Metanephros (tissue), 2 donors: ENCODE measurements around the gene FOXP2. TPM values are rescaled to one million over a fixed set of nuclear protein-coding genes. Genes with fewer than 3 reads are reported as not detected.

Source experiments
- small RNA-seq: library from RNA; depleted of rRNA; stranded (forward); fragments of <200 nt; gene quantifications from one replicate; pipeline ENCODE3, GENCODE V24; 2014; ENCODE audit warnings: low replicate concordance
- total RNA-seq: library from RNA; depleted of rRNA; stranded (reverse); fragments of >200 nt; gene quantifications from one replicate; pipeline ENCODE4 v1.2.3, GENCODE V29; 2014

FOXP2 gene
- total RNA-seq = 6.8 TPM

DNA sequence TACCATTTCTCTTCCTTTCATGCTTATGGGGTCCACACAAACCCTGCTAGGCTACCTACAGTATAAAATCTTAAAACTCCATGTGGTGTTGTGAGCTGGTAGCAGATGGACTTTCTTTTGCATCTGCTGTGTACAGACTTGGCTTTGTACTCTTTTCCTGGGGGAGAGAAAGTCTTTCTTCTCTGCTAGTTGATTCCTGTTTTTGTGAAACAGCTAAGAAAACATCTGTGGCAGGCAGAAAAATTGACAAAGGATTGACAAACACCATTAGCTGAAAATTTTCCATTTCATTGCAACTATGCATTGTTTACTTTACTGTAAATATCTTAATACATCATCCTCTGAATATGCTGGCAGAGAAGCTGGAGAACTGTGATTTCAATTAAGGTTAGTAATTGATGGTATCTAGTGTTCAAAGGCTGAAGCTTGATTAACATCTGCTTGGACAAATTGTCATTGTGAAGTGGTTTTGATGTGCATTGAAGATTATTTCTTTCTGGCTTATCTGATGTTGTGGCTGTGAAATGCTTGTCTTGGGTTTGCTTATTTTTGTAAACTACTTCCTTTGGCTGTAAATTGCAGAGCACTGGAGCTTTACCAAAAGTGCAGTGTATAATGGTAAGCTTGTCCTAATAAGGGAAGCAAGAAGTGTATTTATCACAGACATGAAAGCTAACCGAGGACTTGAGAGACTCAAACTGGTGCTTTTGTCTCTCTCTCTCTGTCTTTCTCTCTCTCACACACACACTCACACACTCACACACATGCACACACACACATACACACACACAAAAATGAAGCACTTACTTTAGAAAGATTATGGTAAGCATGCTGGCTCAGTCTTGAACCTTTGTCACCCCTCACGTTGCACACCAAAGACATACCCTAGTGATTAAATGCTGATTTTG is at the start of gene FOXP2:
FOXP2 (plus strand) TSS at position 660 of the 908 bp plus-strand sequence. CDS start 11,697 bp downstream, outside the sequence.

Small RNA genes within 50 kb of the gene (small RNA-seq; reads per million reads assigned to genes)
- not detected for gene MIR3666
- not detected for gene RNA5SP238
